Measurements from ENCODE around the gene TP73.

Gene TP73

DNA sequence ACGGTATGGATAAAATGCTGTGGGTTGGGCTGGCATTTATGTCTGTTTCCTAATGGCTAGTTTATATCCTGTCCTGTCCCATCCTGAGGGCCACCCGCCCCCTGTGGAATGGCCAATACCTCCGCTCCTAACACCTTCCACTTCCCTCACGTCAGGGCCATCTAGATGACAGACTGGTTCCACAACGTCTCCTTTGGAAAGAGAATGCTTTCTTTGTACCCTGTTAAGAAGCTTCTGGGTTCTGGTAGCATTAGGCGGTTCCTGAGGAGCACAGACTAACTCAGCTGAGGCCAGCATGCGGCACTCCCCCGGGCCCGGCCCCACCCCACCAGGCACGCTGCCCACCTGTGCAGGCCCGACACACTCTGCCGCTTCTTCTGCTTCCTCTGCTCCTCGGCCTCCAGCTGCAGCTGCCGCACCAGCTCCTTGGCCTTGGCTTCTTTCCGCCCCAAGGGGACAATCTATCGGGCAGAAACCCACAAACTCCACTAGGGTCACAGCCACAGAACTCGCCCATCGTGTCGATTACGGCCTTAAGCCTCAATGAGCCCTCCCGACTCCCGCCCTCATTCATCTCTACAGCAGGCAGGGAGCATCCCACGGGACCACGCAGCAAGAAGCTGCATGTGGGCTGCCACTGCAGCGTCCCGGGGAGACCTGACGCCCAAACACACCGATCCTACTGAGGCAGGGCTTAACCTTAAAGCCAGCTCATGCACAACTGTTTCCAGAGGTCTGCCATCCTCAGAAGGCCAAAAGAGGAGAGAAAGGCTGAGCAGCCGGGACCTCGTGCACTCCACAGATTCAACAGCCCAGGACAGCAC lies 131.5 kb downstream of the TP73 start:
- DNase-seq (ENCODE audit: low spot score), result no peak

DNA sequence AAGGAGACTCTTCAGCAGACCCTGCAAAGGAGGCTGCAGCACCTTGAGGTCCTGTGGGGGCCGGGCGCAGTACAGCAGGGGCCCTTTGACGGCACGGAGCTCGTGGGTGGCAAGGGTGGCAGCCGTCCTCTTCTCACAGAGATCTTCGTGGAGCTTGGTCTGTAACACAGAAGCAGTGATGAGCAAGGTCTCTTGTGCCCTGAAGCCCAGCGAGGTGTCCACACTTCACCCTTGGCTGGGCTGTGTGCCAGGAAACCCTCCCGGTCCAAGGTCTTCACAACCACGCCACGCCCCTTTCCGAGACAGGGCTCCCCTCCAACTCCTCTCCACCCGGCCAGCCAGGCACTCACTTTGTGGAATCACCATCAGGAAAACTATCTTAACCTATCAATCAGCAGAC lies 132.7 kb downstream of the TP73 start:
- DNase-seq (ENCODE audit: low spot score), result no peak

DNA sequence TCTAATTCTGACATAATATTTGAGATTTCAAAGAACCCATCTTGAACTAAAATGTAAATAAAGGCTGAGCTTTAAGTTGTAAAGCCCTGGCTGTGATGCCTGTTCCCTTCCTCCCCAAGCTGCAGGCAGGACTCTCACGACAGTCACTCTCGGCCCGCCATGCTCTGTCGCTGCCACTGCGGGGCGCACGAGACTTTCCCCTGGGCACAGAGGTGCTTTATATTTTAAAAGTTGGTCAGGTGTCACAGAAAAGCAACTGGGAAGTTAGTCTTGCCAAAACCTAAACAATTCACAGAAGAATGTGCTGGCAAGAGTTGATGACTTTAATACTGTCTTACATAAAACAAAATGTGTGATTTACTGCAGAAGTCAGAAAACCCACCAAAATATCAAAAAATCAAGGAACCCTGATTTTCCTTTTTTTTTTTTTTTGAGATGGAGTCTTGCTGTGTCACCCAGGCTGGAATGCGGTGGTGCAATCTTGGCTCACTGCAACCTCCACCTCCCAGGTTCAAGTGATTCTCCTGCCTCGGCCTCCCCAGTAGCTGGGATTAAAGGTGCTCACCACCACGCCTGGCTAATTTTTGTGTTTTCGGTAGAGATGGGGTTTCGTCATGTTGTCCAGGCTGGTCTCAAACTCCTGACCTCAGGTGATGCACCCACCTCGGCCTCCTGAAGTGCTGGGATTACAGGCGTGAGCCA lies 133.3 kb downstream of the TP73 start:
- DNase-seq (ENCODE audit: low spot score), result no peak
